PC-9 (cell line): Measurements from ENCODE around the gene LSMEM2. TPM values are rescaled to one million over a fixed set of nuclear protein-coding genes. Genes with fewer than 3 reads are reported as not detected.

Source experiments
- Bru-seq: library from RNA; stranded (reverse); fragments of 400-500 nt; gene quantifications from one replicate; lab custom pipeline; 2021; lab: Mats Ljungman, UMichigan
- BruChase-seq, 2 experiments: library from RNA; stranded (reverse); fragments of 400-500 nt; gene quantifications; one replicate each; lab custom pipeline; 2021; lab: Mats Ljungman, UMichigan
- BruUV-seq: library from RNA; stranded (reverse); fragments of 400-500 nt; replicated peaks from 2 replicates; lab custom pipeline; 2021; lab: Mats Ljungman, UMichigan
- CTCF ChIA-PET: fragments of 300-600 bp; sonication (Branson Sonifier 250); formaldehyde crosslinking; loops from one replicate; lab custom pipeline; 2022; ENCODE audit warnings: antibody characterized with exemption; lab: Charles Lee
- POLR2A ChIA-PET: fragments of 300-600 bp; sonication (Branson Sonifier 250); formaldehyde crosslinking; loops from one replicate; lab custom pipeline; 2022; ENCODE audit warnings: antibody characterized with exemption; ENCODE audit not compliant: unreplicated experiment; lab: Charles Lee
- DNase-seq, 2 experiments: peaks; one replicate each; pipeline versions ENCODE4 v3.0.0 to v3.0.0-alpha.2; 2015 to 2022; ENCODE audit warnings: mixed read lengths in 1 of 2
- H2AFZ ChIP-seq: fragments of 200-600 bp; sonication (generic); 2 replicates; pipeline ENCODE4 v1.8.1; 2017; ENCODE audit warnings: antibody characterized with exemption
- H3F3A ChIP-seq: fragments of 200-600 bp; sonication (generic); 2 replicates; pipeline ENCODE4 v1.8.1; 2017; ENCODE audit warnings: antibody characterized with exemption, mild to moderate bottlenecking, low read depth; ENCODE audit not compliant: insufficient read depth
- H3K27ac ChIP-seq: fragments of 200-600 bp; sonication (generic); 2 replicates; pipeline ENCODE4 v1.6.1; 2016; ENCODE audit warnings: mixed run types
- H3K27me3 ChIP-seq: fragments of 200-600 bp; sonication (generic); 2 replicates; pipeline ENCODE4 v1.6.1; 2016; ENCODE audit warnings: low read depth, mixed run types; ENCODE audit not compliant: insufficient read depth
- H3K36me3 ChIP-seq: fragments of 200-600 bp; sonication (generic); 2 replicates; pipeline ENCODE4 v1.6.1; 2016; ENCODE audit warnings: low read depth, mixed run types
- H3K4me1 ChIP-seq: fragments of 200-600 bp; sonication (generic); replicated peaks from 2 replicates; pipeline ENCODE4 v1.6.1; 2016; ENCODE audit warnings: mixed run types; ENCODE audit not compliant: insufficient read depth
- H3K4me2 ChIP-seq: fragments of 200-600 bp; sonication (generic); 2 replicates; pipeline ENCODE4 v1.6.1; 2017; ENCODE audit warnings: mixed run types
- H3K4me3 ChIP-seq: fragments of 200-600 bp; sonication (generic); 2 replicates; pipeline ENCODE4 v1.6.1; 2016; ENCODE audit warnings: mixed run types
- H3K79me2 ChIP-seq: fragments of 200-600 bp; sonication (generic); 2 replicates; pipeline ENCODE4 v1.6.1; 2017; ENCODE audit warnings: low read depth, mixed run types
- H3K9me2 ChIP-seq: fragments of 200-600 bp; sonication (generic); 2 replicates; pipeline ENCODE4 v1.8.1; 2017; ENCODE audit warnings: mild to moderate bottlenecking; ENCODE audit not compliant: insufficient read depth
- H3K9me3 ChIP-seq: fragments of 200-600 bp; sonication (generic); 2 replicates; pipeline ENCODE4 v1.8.1; 2016; ENCODE audit warnings: low read depth; ENCODE audit not compliant: insufficient read depth
- H4K20me1 ChIP-seq: fragments of 200-600 bp; sonication (generic); 2 replicates; pipeline ENCODE4 v1.8.1; 2017; ENCODE audit not compliant: insufficient read depth
- EZH2 ChIP-seq: fragments of 200-600 bp; sonication (generic); IDR thresholded peaks from 2 replicates; pipeline ENCODE4 v1.8.0; 2017; ENCODE audit warnings: antibody characterized with exemption, low read depth
- intact Hi-C: fragments of 100-400 bp; cut with micrococcal nuclease; formaldehyde crosslinking; loops from one replicate; pipeline ENCODE4 v1.10.0; 2022; ENCODE audit not compliant: unreplicated experiment
- long read RNA-seq: library from polyadenylated mRNA; stranded (forward); transcript quantifications from one replicate; pipeline ENCODE4 v2.0.0, GENCODE V29; 2022
- total RNA-seq: library from RNA; stranded (reverse); gene quantifications from 2 replicates; pipeline ENCODE4 v1.2.3, GENCODE V29; 2021
- TF ChIP-seq, protein P1 (sequence below): fragments of 200-600 bp; sonication (generic); conservative IDR thresholded peaks from 2 replicates; pipeline ENCODE4 v1.6.1; 2017; ENCODE audit warnings: mixed run types, antibody characterized with exemption, mild to moderate bottlenecking, moderate library complexity

The LSMEM2 gene
- 0.35 and 0.55 TPM in 2 replicates for total RNA-seq
- Bru-seq, nascent RNA = percentile 30 among the genes with signal in this experiment
- percentile 38 among the genes with signal in this experiment for BruChase-seq, experiment 1, labeled RNA remaining after a 2-hour chase
- BruChase-seq, experiment 2, labeled RNA remaining after a 6-hour chase = percentile 51 among the genes with signal in this experiment
- long read RNA-seq, partial matches to known transcripts = 0 of 3 reads
- long read RNA-seq, other reads (novel, unspliced or antisense) = 3 of 3 reads

DNA sequence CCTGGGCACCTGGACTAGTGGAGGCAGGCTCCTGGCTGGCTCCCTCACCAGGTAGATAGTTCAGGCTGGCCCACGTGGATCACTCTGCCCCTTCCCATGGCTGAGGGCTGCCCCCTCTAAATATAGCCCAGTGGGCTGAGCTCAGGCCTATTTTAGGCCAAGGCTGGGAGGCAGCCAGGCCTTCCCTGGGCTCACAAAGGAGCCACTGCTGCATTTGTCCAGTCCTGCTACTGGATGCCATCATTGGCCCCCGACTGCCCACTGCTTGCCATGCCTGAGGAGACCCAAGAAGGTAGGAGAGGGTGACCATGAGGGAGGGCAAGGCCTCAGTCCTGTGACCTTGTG is at the start of gene LSMEM2:
Gene LSMEM2, plus strand, starts transcription at position 208 of the 345 bp plus-strand sequence. Its CDS starts 27 bp downstream, at position 235.
- no peak for TF ChIP-seq EZH2
- TF ChIP-seq, protein P1, sequence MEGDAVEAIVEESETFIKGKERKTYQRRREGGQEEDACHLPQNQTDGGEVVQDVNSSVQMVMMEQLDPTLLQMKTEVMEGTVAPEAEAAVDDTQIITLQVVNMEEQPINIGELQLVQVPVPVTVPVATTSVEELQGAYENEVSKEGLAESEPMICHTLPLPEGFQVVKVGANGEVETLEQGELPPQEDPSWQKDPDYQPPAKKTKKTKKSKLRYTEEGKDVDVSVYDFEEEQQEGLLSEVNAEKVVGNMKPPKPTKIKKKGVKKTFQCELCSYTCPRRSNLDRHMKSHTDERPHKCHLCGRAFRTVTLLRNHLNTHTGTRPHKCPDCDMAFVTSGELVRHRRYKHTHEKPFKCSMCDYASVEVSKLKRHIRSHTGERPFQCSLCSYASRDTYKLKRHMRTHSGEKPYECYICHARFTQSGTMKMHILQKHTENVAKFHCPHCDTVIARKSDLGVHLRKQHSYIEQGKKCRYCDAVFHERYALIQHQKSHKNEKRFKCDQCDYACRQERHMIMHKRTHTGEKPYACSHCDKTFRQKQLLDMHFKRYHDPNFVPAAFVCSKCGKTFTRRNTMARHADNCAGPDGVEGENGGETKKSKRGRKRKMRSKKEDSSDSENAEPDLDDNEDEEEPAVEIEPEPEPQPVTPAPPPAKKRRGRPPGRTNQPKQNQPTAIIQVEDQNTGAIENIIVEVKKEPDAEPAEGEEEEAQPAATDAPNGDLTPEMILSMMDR = no peak
- no peaks in the 10 kb centered on the region for H3K9me3 ChIP-seq
- no peak for DNase-seq

GRCh38 chr3:50229490-50229889 is 49.4 kb upstream of the LSMEM2 start:
- no TSS peak for BruUV-seq
- no peaks in the 10 kb centered on the region for H3K79me2 ChIP-seq
- intact Hi-C loops = loop anchor here (5.0 kb wide), 1 partner anchor 108 kb away; no protein-coding TSS in a partner anchor
- ChIA-PET CTCF (no interaction called here), POLR2A (no interaction called here)
- no peak overlapping the region for H3K27ac ChIP-seq
- no peak for DNase-seq
- no peaks in the 10 kb centered on the region for H3K9me3 ChIP-seq
- H3K36me3 ChIP-seq = no peaks in the 10 kb centered on the region
- no peak overlapping the region for H3K4me2 ChIP-seq
- TF ChIP-seq, protein P1 = no peak
- TF ChIP-seq EZH2 = no peak
- peaks cover 13% of the 10 kb centered on the region; the same call in 1 of the 2 replicates for H3F3A ChIP-seq
- no peak overlapping the region for H2AFZ ChIP-seq
- no peaks in the 10 kb centered on the region for H3K27me3 ChIP-seq
- peaks cover 12% of the 10 kb centered on the region for H3K4me1 ChIP-seq
- H3K4me3 ChIP-seq = no peak overlapping the region
- H4K20me1 ChIP-seq = no peaks in the 10 kb centered on the region
- H3K9me2 ChIP-seq = no peaks in the 10 kb centered on the region

More for the DNA sequence above, at the start of gene LSMEM2:
- Histone ChIP-seq H4K20me1 (no peaks in the 10 kb centered on the region), H3K79me2 (no peaks in the 10 kb centered on the region), H3F3A (no peaks in the 10 kb centered on the region), H3K4me2 (no peak within 1 kb of the TSS), H3K4me3 (no peak within 1 kb of the TSS), H3K27ac (no peak within 1 kb of the TSS), H2AFZ (no peak within 1 kb of the TSS), H3K9me2 (no peaks in the 10 kb centered on the region), H3K27me3 (no peaks in the 10 kb centered on the region), H3K36me3 (no peaks in the 10 kb centered on the region), H3K4me1 (no peaks in the 10 kb centered on the region)
- POLR2A ChIA-PET = interaction anchor here (0.6 kb wide), 1 partner anchor 38 kb away, joined by 3 read pairs; no protein-coding TSS in a partner anchor
- CTCF ChIA-PET = no interaction called here
- intact Hi-C loops = no loop called here
- no TSS peak for BruUV-seq

- no TSS peak for BruUV-seq
- Histone ChIP-seq H3K4me1 (peaks cover 17% of the 10 kb centered on the region), H3K4me3 (no peak overlapping the region), H3K79me2 (no peaks in the 10 kb centered on the region), H3K9me2 (no peaks in the 10 kb centered on the region), H4K20me1 (no peaks in the 10 kb centered on the region), H3K36me3 (no peaks in the 10 kb centered on the region), H3K27me3 (no peaks in the 10 kb centered on the region), H3K27ac (no peak overlapping the region), H3K4me2 (no peak overlapping the region), H3F3A (peaks cover 13% of the 10 kb centered on the region; the same call in 1 of the 2 replicates), H3K9me3 (no peaks in the 10 kb centered on the region), H2AFZ (no peak overlapping the region)
- TF ChIP-seq EZH2 = no peak
- TF ChIP-seq, protein P1 = no peak
- CTCF ChIA-PET = no interaction called here
- DNase-seq = no peak
- intact Hi-C loops = no loop called here
- POLR2A ChIA-PET = no interaction called here
Observed at GRCh38 chr3:50230104-50230793, 48.6 kb upstream of the LSMEM2 start.
